PC-3 (cell line): ENCODE results near the gene UGT3A2. TPM values are rescaled to one million over a fixed set of nuclear protein-coding genes. Genes with fewer than 3 reads are reported as not detected.
A peak's percentile ranks its signal among the peaks of the same experiment; 100 is the strongest.

ENCODE experiments used
- ATAC-seq: fragments of 200-7000 bp; cut with Tn5 transposase; 2 replicates; pipeline ENCODE4 v1.9.1; 2020; ENCODE audit warnings: mild to moderate bottlenecking, moderate library complexity
- BruUV-seq: library from RNA; stranded (reverse); fragments of 400-500 nt; replicated peaks from 2 replicates; lab custom pipeline; 2021; lab: Mats Ljungman, UMichigan
- CTCF ChIA-PET: fragments of 300-600 bp; sonication (Branson Sonifier 250); formaldehyde crosslinking; loops from one replicate; lab custom pipeline; 2022; ENCODE audit warnings: antibody characterized with exemption; lab: Charles Lee
- POLR2A ChIA-PET: fragments of 300-600 bp; sonication (Branson Sonifier 250); formaldehyde crosslinking; loops from one replicate; lab custom pipeline; 2022; ENCODE audit warnings: antibody characterized with exemption; ENCODE audit not compliant: unreplicated experiment; lab: Charles Lee
- DNase-seq: peaks from one replicate; pipeline ENCODE4 v3.0.0-alpha.2; 2015
- H2AFZ ChIP-seq: fragments of 300-600 bp; sonication (generic); 2 replicates; pipeline ENCODE4 v1.6.0; 2016; ENCODE audit warnings: antibody characterized with exemption, low read length
- H3F3A ChIP-seq: fragments of 300-600 bp; sonication (generic); one replicate; pipeline ENCODE4 v1.6.0; 2017; ENCODE audit warnings: antibody characterized with exemption, low read length, control low read depth, mild to moderate bottlenecking; ENCODE audit not compliant: unreplicated experiment
- H3K27ac ChIP-seq: fragments of 300-600 bp; sonication (generic); 2 replicates; pipeline ENCODE4 v1.5.1; 2016; ENCODE audit warnings: mild to moderate bottlenecking, low read length
- H3K27me3 ChIP-seq: fragments of 300-600 bp; sonication (generic); 2 replicates; pipeline ENCODE4 v1.6.1; 2016; ENCODE audit warnings: low read length, mixed read lengths
- H3K36me3 ChIP-seq: fragments of 300-600 bp; sonication (generic); 2 replicates; pipeline ENCODE4 v1.6.1; 2016; ENCODE audit warnings: low read depth, mixed run types, low read length, mixed read lengths
- H3K4me1 ChIP-seq: fragments of 300-600 bp; sonication (generic); 2 replicates; pipeline ENCODE4 v1.5.1; 2016; ENCODE audit warnings: low read length; ENCODE audit not compliant: insufficient read depth
- H3K4me2 ChIP-seq: fragments of 300-600 bp; sonication (generic); 2 replicates; pipeline ENCODE4 v1.6.0; 2016; ENCODE audit warnings: low read length
- H3K4me3 ChIP-seq: fragments of 300-600 bp; sonication (generic); 2 replicates; pipeline ENCODE4 v1.5.1; 2016; ENCODE audit warnings: mild to moderate bottlenecking, low read length, mixed read lengths
- H3K79me2 ChIP-seq: fragments of 300-600 bp; sonication (generic); 2 replicates; pipeline ENCODE4 v1.6.1; 2017; ENCODE audit warnings: low read length, mixed read lengths
- H3K9ac ChIP-seq: fragments of 300-600 bp; sonication (generic); 2 replicates; pipeline ENCODE4 v1.6.0; 2016; ENCODE audit warnings: mild to moderate bottlenecking, low read length
- H3K9me2 ChIP-seq: fragments of 300-600 bp; sonication (generic); replicated peaks from 2 replicates; pipeline ENCODE4 v1.6.1; 2016; ENCODE audit warnings: mixed run types, low read length, mixed read lengths
- H3K9me3 ChIP-seq: fragments of 300-600 bp; sonication (generic); 2 replicates; pipeline ENCODE4 v1.6.1; 2016; ENCODE audit warnings: low read length, mixed read lengths
- H4K20me1 ChIP-seq: fragments of 300-600 bp; sonication (generic); 2 replicates; pipeline ENCODE4 v1.6.1; 2016; ENCODE audit warnings: low read length, mixed read lengths
- CTCF ChIP-seq: fragments of 300-600 bp; sonication (generic); conservative IDR thresholded peaks from 2 replicates; pipeline ENCODE4 v1.5.1; 2017; ENCODE audit warnings: antibody characterized with exemption, low read depth, mild to moderate bottlenecking, low read length
- EZH2 ChIP-seq: fragments of 300-600 bp; sonication (generic); IDR thresholded peaks from one replicate; pipeline ENCODE4 v1.6.1; 2017; ENCODE audit warnings: antibody characterized with exemption, mild to moderate bottlenecking, low read length; ENCODE audit not compliant: unreplicated experiment
- EZH2phosphoT487 ChIP-seq: fragments of 300-600 bp; sonication (generic); IDR thresholded peaks from 2 replicates; pipeline ENCODE4 v1.6.1; 2018; ENCODE audit warnings: mild to moderate bottlenecking, antibody characterized with exemption, low read length, borderline replicate concordance
- intact Hi-C: fragments of 100-400 bp; cut with micrococcal nuclease; formaldehyde crosslinking; loops from 2 replicates; pipeline ENCODE4 v1.9.0; 2023
- total RNA-seq: library from RNA; depleted of rRNA; stranded (reverse); fragments of >200 nt; gene quantifications from 2 replicates; pipeline ENCODE4 v1.2.3, GENCODE V29; 2014

UGT3A2 gene
- total RNA-seq, 1 experiment from 2014 or later, result not detected

GRCh38 chr5:36045895-36046294, 20.8 kb downstream of the UGT3A2 start:
- H3K27ac ChIP-seq, result no peak overlapping the region
- no peak for DNase-seq
- intact Hi-C loops, result no loop called here
- H3K4me3 ChIP-seq, result no peak overlapping the region
- CTCF ChIA-PET, result no interaction called here
- no peaks in the 10 kb centered on the region for H3K9me3 ChIP-seq
- no peaks in the 10 kb centered on the region for H4K20me1 ChIP-seq
- no peak for TF ChIP-seq EZH2phosphoT487
- no peak for TF ChIP-seq CTCF
- TF ChIP-seq EZH2, result no peak
- no peaks in the 10 kb centered on the region; the same call in 1 of the 2 replicates for H3K36me3 ChIP-seq
- no peak overlapping the region for H3K9ac ChIP-seq
- H3K4me1 ChIP-seq, result no peaks in the 10 kb centered on the region
- H3K9me2 ChIP-seq, result no peaks in the 10 kb centered on the region
- peaks cover 45% of the 10 kb centered on the region for H3K27me3 ChIP-seq
- POLR2A ChIA-PET, result no interaction called here
- no peaks in the 10 kb centered on the region for H3K79me2 ChIP-seq
- no peaks in the 10 kb centered on the region for H3F3A ChIP-seq
- no peak overlapping the region for H2AFZ ChIP-seq
- no peak for ATAC-seq
- no peak overlapping the region for H3K4me2 ChIP-seq
- no TSS peak for BruUV-seq

- Histone ChIP-seq H3K9me2 (no peaks in the 10 kb centered on the region), H3F3A (no peaks in the 10 kb centered on the region), H4K20me1 (no peaks in the 10 kb centered on the region), H3K36me3 (no peaks in the 10 kb centered on the region; the same call in 1 of the 2 replicates), H2AFZ (no peak overlapping the region), H3K4me1 (no peaks in the 10 kb centered on the region), H3K9me3 (no peaks in the 10 kb centered on the region), H3K79me2 (no peaks in the 10 kb centered on the region), H3K9ac (no peak overlapping the region), H3K27ac (no peak overlapping the region), H3K4me2 (no peak overlapping the region), H3K27me3 (peaks cover 40% of the 10 kb centered on the region; the same call in 1 of the 2 replicates), H3K4me3 (no peak overlapping the region)
- ATAC-seq (no peak), DNase-seq (no peak)
- TF ChIP-seq CTCF (no peak; the same call in 1 of the 2 replicates), EZH2 (no peak), EZH2phosphoT487 (no peak)
- BruUV-seq, result no TSS peak
- intact Hi-C loops, result no loop called here
- ChIA-PET POLR2A (no interaction called here), CTCF (no interaction called here)
Observed at GRCh38 chr5:36041537-36041845, 25.2 kb downstream of the UGT3A2 start.

GRCh38 chr5:36040651-36041536, 25.8 kb downstream of the UGT3A2 start:
- BruUV-seq, result no TSS peak

More at GRCh38 chr5:36040651-36041536, 25.8 kb downstream of the UGT3A2 start:
- Histone ChIP-seq H3K36me3 (no peaks in the 10 kb centered on the region; the same call in 1 of the 2 replicates), H3K4me3 (no peak overlapping the region), H3K9ac (no peak overlapping the region), H3K27me3 (peaks cover 39% of the 10 kb centered on the region), H3F3A (no peaks in the 10 kb centered on the region), H3K9me2 (no peaks in the 10 kb centered on the region), H2AFZ (no peak overlapping the region), H3K9me3 (no peaks in the 10 kb centered on the region), H3K79me2 (no peaks in the 10 kb centered on the region), H3K4me1 (no peaks in the 10 kb centered on the region), H3K4me2 (no peak overlapping the region), H4K20me1 (no peaks in the 10 kb centered on the region), H3K27ac (no peak overlapping the region)
- ATAC-seq, result no peak
- intact Hi-C loops, result no loop called here
- POLR2A ChIA-PET, result no interaction called here
- DNase-seq, result peak; percentile 16
- CTCF ChIA-PET, result no interaction called here
- TF ChIP-seq CTCF (no peak), EZH2 (no peak), EZH2phosphoT487 (no peak)
